HG02938 (cell line): ENCODE measurements around the gene MYRFL.

Experiments used
- ATAC-seq: cut with Tn5 transposase; IDR thresholded peaks from one replicate; pipeline ENCODE4 v1.9.1; 2021; ENCODE audit warnings: mild to moderate bottlenecking, moderate library complexity; ENCODE audit not compliant: unreplicated experiment

MYRFL gene

GRCh38 chr12:69894800-69895383 lies 69.9 kb downstream of the MYRFL start:
- no peak for ATAC-seq

DNA sequence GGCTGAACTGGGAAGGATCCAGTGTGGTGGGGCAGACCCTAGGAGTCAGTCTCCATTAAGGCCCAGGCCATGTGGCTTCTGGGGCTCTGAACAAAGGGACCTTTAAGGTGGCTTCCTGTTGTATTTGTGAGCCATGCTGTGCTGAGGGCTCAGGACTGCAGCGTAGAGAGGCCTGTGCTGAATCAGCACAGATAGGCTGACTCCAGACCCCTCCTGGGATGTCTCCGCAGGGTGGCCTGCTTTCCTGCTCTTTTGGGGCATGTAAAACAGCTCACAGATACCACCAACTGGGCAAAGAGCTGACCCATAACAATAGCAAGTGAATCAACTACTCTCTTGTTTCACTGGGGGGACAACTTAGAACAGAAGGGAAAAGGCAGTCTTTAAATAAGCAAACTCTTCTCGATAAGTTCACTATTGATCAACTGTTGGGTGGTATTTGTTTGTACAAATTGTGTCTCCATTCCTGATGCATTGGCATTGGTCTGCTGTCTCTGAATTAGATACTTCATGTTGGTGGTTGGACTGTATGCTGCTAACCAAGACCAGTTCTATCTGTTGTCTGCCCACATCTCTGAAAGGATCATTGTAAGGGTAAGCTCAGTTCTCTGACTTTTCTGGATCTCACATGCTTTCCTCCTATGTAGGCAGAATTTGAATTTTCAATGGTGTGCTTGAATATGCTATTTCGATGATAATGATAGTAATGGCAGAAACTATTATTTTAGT lies 71.8 kb downstream of the MYRFL start:
- no peak for ATAC-seq

DNA sequence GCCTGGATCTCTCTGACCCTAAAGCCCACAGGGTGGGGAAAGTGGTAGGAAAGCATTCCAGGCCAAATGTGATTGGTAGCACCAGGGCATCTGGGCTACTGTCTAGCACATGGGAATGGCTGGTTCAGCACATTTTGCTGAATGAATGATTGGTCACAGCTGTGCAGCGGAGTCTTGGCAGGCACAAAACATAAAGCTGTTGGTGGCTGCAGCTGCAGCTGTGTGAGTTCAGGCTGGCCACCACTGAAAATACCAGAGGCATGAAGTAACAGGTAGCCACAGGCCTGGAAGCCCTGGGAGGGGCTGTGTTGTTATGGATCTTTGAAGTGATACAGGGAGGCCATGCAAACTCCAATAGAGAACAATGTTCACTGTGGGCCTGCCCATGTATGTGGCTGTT lies 72.7 kb downstream of the MYRFL start:
- ATAC-seq: no peak

GRCh38 chr12:69898236-69898635 lies 73.2 kb downstream of the MYRFL start:
- no peak for ATAC-seq

GRCh38 chr12:69900720-69901131 lies 75.7 kb downstream of the MYRFL start:
- no peak for ATAC-seq

DNA sequence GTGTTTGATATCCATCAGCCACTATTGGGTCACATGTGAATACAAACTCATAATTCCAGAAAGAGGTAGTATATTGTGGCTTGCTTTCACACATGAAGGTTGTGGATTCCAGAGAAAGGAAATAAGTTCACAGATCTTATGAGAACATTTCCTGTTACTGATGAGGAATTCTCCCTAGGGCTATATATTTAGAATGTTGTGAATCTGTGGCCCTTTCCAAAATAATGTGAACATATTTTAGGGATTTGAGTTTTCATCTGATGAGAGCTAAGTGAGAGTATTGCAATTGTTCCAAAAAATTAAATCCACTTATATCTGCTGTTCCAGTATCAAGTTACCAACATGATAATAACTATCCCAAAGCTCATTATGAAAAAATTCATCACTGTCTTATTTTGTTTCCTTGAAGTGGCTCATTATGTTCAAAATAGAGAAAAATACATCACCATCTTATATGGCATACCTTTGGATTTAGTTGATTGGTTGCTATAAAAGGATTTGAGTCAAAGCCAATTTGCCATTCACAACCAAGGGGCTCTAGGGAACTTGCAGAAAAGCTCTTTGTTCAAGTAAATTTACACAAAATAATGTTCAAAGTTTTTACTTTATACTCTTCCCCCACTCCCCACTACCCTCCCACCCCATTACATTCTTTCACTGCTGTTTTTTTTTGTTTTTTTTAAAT lies 76.3 kb downstream of the MYRFL start:
- ATAC-seq: no peak

- ATAC-seq: no peak
Measured at GRCh38 chr12:69903548-69903947, 78.5 kb downstream of the MYRFL start.

DNA sequence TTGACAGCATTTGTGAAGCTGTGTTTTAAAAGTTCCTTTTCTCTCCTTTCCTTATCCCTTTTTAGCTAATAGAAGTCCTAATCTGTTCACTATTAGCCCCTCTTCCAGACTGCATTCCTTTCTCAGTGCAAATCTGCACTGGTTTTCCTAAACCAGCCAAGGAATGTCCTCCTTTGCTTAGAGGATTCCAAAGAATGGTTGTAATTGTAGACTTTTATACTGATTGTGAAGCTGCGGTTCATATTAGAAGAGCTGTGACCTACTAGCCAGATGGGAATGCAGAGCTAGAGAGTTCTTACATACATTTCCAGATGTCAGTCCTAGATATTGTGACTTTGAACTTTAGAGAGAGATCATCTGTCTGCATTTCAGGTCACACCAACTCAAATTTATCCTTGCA lies 79.8 kb downstream of the MYRFL start:
- ATAC-seq: no peak

GRCh38 chr12:69905801-69906200 lies 80.8 kb downstream of the MYRFL start:
- no peak for ATAC-seq

DNA sequence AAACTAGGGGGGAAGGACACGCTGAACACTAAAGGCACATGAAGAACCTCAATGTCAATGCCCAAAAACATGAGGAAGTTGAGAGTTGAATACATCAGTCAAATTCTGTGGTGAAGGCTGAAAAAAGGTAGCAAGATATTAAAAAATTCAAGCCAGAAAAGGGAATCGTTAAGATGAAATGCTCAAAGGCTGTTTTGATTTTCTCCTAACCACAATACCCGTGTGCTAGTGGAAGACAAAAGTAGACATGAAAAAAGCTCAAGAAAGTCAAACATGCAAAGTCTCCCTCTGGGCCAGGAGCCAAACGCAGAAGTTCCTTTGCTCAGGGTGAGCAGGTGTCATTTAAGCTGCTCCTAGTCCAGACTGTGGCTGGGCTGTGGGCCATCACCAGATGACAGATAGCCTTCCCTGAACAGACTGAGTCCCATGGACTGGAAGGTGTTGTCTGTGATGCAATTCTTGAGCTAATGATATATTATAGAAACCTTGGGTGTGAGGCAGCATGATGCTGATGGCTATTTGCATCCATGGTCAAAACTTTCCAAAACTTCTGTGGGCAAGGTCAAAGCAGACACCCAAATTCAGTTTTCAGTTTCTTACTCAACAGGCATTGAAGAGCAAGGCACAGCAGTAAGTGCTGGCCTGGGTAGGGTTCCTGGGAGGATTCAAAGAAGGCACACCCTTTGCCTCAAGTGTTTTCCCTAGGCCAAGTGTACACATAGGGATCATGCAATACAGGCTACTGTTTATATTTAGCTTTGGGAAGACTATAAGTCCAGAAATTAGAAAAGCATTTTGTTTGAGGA lies 81.6 kb downstream of the MYRFL start:
- ATAC-seq: peak; percentile 71

- ATAC-seq: no peak
Measured at GRCh38 chr12:69908203-69908602, 83.2 kb downstream of the MYRFL start.

DNA sequence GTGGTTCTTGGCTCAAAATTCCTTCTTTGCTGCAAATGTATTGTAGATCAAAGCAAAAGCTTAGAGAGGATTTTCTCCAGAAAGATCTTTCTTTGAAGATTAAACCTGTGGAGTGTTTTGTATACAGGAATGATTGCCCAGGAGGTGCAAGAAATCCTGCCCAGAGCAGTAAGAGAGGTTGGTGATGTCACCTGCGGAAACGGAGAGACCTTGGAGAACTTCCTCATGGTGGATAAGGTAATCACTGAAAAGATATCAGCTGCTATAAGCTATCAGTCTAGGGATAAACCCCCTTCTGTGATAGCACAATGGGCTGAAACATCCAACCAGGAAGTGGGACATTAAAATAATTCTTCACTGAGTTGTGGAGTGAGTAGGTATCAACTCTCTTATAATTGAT lies 85.7 kb downstream of the MYRFL start:
- ATAC-seq: no peak

DNA sequence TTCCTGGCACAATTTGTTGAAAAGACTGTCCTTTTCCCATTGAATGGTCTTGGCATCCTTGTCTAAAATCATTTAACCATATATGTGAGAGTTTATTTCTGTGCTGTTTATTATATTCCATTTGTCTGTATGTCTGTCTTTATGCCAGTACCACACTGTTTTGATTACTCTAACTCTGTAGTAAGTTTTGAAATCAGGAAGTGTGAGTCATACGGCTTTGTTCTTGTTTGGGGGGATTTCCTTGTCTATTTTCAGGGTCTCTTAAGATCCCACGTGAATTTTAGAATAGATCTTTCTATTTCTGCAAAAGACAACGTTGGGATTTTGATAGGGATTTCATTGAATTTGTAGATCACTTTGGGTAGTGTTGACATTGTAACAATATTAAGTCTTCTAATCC lies 88.5 kb downstream of the MYRFL start:
- no peak for ATAC-seq

DNA sequence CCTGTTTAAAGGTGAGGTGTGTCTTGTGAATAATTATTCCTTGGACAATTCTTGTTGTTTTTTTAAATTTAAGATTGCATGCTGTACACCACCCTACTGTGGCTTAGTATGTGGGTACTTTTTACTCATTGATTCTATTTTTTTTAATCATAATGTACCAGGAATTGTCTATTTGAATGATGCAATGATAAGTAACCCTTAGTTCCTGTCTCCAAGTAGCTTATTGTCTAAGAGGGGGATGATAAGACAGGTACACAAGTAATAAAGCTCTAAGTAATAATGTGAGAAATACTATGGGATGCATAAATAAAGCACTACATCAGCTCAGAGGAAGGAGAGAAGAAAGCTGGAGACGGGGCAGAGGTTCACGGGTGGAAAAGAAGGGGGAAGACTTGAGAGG lies 90.9 kb downstream of the MYRFL start:
- no peak for ATAC-seq

DNA sequence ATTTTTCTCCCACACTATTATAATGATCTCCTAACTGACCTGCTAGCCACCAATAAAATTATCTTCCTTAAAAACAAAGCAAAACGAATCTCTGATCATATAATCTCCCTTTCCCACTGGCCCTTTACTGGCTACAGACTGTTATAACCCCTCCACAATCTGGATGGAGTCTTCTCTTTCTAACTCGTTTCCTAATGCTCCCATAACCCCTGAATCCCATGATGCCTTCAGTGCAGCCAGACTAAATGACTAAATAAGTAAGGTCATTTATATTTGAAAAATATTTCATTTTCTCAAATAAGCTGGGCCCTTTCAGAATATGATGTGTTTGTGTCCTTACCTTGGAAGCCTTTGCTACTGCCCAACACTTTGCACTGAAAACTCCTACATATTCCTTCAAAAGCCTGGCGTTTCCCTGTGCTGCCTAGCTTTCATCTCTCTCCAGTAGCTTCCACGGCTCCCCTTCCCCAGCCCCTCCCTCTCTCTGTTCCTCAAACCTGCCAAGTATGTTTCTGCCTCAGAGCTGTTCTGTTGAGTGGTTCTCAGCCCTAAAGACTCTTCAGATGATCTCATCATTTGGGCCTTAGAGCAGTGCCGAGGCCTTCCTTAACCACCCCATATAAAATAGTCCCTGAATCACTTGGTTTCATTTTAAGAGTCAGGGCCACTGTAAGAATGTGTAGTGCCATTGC lies 91.7 kb downstream of the MYRFL start:
- ATAC-seq: no peak

DNA sequence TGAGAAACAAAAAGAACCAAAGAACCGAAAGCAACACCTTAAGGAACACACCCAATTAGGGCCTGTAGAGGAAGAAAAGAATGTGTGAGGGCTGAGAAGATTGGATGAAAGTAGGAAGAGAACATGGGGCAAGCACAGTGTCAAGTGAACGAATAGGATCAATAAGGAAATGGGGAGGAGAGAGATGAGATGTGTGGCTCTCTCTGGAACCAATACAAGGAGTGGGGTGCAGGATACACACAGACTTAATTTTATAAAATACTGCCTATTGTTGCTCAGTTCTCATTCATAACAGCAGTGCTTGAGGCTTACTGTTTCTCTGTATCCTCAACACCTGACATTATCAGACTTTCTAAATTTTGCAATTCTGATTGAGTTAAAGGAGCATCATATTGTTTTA lies 93.3 kb downstream of the MYRFL start:
- ATAC-seq: no peak

GRCh38 chr12:69919495-69919894 lies 94.5 kb downstream of the MYRFL start:
- ATAC-seq: no peak

GRCh38 chr12:69921831-69922230 lies 96.8 kb downstream of the MYRFL start:
- no peak for ATAC-seq

DNA sequence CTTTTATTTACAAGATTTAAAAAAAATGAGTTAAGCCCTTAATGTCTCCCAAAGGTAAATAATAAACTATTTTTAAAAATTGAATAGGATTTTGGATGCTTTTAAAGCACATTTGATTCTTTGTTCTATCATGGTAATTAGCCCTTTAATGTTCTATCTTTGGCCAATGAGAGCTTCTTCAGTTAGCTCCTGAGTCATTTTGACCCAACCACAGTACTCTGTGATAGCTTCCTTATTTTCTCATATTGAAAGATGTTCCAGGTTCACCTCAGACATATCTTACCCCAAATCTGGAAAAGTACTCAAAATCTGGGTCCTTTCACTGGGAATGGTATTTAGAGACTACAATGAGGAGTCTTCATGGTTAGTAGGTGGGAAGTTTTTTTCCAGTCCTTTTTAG lies 98.0 kb downstream of the MYRFL start:
- no peak for ATAC-seq

GRCh38 chr12:69925291-69925690 lies 100.3 kb downstream of the MYRFL start:
- ATAC-seq: no peak

DNA sequence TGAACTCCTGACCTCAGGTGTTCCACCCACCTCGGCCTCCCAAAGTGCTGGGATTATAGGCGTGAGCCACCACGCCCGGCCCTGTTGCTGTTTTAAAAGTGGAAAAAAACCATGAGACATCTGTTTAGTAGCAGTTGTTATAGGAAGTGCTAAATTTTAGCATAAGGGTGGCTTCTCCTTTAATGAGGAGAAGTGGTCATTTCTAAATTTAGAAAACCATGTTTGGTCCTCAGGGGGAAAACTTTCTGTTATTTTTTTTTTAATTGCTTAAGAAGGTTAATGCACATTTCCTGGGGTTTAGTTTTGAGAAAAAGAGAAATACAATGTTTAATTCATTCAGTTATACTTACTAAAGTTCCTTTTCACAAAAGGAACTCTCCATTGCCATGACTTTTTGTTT lies 102.1 kb downstream of the MYRFL start:
- ATAC-seq: no peak
